HG02981 (cell line): ENCODE results near the gene METTL22.

Experiments used
- ATAC-seq: cut with Tn5 transposase; IDR thresholded peaks from one replicate; pipeline ENCODE4 v1.9.1; 2021; ENCODE audit warnings: mild to moderate bottlenecking, moderate library complexity; ENCODE audit not compliant: unreplicated experiment

METTL22 gene, protein sequence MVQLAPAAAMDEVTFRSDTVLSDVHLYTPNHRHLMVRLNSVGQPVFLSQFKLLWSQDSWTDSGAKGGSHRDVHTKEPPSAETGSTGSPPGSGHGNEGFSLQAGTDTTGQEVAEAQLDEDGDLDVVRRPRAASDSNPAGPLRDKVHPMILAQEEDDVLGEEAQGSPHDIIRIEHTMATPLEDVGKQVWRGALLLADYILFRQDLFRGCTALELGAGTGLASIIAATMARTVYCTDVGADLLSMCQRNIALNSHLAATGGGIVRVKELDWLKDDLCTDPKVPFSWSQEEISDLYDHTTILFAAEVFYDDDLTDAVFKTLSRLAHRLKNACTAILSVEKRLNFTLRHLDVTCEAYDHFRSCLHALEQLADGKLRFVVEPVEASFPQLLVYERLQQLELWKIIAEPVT

DNA sequence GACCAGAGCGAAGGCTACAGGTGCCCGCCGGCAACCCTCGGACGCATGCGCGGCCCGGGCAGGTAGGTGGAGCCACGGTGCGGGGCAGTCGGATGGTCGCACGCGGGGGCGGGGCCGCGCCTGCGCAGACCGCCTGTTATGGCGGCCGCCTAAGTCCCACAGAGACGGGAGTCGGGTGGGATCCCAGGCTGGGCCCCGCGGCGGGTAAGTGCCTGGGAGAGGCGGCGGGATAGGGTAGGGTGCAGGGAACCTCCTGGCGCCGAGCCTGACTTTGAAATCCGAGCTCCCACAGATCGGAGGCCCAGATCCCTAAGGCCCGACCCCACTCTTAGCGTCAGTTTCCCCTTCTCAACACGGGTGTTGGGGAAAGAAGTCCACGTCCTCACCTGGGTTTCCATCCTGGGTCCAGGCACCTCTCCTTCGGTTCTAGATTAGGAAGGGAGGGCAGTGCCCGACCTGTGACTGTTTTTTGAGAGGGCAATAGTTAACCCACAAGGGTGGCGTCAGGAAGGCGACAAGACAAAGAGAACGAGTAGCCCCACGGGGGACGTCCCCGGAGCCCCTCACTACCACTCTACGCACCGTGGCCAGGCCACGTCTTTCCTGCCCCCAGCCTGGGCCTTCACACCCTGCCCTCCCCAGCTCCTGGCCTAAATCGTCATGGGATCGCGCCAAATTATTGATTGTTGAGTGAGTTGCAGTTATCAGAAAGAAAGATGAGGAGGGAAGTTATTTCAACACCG, at the start of gene METTL22:
Gene METTL22 (plus strand): TSS at position 127 of the 743 bp plus-strand sequence. CDS start 3,968 bp downstream, outside the sequence.
- ATAC-seq = peak; percentile 92

DNA sequence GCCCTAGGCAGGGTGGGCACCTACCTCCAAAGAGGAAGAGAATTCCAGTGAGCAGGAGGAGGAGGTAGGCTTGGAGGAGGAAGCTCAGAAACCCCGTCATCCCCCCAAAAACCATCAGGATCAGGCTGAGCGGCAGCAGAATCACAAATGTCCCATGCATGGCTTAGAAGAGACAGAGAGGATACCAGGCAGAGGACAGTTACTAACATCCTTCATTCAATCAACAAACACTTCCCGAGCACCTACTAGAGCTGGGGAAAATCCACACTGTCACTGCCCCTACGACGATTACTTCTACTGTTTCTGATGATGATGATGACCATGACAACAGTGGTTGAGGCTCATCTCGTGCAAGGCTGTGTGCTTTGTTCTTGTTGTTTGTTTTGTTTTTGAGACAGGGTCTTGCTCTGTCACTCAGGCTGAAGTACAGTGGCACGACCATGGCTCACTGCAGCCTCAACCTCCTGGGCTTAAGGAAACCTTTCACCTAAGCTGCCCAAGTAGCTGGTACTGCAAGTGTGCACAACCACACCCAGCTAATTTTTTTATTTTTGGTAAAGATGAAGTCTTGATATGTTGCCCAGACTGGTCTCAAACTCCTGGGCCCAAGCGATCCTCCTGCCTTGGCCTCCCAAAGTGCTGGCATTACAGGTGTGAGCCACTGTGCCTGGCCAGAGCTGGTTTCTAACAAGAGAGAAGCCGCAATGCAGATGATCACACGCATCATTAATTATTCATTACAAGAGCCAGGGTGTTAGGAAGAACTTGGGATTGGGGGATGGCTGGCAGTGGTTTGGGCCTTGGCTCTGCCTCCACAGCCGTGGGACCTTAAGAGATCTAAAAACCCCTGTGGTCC, 49.2 kb upstream of the METTL22 start:
- ATAC-seq = no peak

DNA sequence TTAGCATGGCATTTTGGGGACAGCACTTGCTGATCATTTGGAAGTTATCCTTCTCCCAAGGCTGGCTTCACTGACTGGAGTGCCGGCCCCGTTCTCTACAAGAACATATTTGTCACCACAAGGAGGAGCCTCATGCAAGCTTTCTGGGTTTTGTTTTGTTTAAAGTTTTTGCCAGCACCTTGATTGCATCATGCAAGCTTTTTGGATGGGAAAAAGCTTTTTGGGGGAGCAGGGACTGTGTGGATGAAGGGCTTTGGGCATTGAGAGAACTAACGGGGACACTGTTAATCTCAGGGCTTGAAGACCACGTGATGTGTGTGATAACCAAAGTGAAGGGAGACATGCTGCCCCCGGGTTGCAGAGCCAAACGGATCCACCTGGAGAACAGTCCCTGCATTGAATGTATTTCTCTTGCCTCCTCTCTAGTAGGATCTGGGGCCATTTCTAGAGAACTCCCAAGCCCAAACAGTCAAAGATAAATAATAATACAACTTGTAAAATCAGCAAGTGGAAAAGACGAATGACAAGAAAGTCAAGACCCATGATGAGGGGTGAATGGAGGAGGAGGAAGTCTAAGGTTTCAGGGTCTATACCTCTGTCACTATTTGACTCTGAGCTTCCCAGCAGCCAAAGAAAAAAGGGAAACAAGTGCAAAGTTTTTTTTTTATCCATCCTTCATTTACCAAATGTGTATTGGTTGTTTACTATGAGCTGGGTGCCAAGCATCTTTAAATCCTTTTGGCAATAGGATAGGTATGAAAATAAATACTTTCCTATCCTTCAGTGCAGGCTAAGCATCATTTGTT, 48.4 kb upstream of the METTL22 start:
- no peak for ATAC-seq

DNA sequence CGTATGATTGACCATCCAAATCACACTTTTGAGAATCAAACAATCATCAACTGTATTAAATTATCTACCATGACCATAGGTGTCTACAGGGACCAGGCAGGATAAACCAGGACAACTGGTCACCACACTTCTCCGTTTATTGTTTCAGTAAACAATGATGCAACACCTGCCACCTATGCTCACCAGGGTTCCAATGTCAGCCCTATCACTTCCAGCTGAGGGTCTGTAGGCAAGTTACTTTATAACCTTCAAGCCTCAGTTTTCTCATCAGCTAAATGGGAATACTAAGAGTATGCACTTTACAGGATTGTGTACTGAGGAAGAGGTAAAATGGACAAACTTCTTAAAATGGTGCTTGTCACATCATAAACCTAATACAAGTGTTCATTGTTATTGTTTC, 46.1 kb upstream of the METTL22 start:
- no peak for ATAC-seq

DNA sequence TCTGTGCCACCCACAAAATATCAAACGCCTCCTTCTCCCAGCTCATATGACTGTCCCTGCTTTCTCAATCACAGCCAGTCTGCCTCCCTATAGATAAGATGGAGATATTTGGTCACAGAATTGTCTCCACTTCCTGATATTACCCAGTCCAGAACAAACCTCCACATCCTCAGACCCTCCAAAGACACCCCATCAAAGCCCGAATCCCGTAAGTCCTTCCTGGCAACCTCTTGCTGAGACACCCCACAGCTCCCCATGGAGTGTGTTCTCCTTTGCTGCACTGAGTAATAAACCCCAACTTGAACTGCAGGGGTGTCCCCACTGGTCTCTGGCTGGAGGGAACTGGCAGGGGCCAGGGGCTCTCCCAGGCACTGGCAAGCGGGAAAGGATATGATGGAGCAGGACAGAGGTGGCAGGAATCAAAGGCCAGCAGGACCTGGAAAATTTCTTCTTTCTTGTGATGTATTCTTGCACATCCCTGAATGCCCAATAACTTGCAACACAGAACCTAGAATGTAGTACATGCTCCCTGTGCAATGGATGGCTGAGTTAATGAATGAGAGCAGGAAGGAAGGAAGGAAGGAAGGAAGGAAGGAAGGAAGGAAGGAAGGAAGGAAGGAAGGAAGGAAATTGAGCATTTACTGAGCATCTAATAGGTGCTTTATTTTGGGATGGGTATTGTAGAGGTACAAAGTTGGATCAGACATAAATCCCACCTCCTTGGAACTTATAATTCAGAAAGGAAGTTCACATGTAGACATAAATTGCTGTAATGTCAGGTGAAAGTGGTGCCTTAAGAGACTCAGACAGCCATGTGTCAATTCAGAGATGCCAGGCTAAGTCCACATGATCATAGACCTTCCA, 45.1 kb upstream of the METTL22 start:
- no peak for ATAC-seq

DNA sequence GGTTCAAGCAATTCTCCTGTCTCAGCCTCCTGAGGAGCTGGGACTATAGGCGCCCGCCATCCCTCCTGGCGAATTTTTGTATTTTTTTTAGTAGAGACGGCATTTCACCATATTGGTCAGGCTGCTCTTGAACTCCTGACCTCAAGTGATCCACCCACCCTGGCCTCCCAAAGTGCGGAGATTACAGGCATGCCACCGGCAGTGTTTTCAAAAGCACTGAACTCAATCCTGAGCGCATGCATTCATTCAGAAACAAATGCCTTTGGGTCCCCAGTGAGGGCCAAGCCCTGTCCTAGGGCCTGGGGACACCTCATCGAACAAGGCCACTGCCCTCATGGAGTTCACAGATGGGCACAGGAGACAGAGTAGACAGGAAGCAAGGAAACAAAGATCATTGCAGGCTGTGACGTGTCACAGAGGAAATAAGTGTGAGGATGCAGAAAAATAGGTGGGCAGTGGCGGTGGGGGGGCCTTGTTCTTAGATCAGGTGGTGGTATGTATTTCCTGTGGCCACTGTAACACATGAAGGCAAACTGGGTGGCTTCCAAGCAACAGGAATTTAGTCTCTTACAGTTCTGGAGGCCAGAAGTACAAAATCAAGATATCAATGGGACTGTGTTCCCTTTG, 43.7 kb upstream of the METTL22 start:
- no peak for ATAC-seq

DNA sequence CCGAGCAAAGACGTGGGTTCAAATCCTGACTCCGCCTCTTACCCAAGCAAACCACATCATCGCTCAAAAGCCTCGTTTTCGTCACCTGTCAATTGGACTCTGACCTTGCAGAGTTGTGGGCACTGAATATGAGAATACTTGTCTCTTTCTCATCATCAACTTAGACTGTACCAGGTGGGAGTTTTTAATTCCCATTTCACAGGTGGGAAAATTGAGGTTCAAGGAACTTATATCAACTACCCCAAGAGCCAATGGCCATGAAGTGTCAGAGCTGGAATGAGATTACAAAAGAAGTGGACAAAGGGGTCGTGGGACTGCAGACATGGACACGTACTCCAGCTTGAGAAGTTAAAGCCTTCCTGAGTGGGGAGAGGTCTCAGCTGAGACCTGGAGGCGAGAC, 41.9 kb upstream of the METTL22 start:
- no peak for ATAC-seq

DNA sequence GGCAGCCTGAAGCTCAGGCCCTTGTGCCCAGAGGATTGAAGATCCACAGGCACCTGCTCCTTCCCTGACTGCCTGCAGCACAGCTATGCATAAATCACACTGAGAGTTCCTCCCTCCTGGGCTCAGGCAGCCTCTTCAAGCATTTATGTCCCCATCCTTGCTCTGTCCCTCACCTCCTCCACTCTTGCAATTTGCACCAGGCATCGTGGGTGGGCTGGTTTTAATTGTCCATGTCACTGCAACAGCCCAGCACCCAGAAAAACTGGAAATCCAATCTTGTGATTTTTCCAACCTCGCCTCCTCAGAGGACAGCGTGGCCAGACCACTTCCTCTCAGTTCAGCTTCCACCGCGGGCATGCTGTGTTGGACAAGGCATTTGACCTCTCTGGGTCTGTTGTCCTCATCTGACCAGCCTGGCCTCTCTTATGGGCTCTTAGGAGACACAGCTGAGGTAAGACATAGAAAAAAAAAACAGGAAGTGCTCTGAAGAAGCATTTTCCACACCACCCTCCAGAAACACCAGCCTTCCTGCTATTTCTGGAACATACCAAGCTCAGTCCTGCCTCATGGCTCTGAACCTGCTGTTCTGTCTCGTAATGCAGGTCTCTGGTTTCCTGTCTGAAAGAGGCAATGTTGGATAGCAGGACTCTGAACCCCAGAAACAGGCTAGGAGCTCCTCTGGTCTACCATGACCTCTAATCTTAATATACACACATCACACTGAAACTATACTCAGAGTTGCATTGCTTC, 39.5 kb upstream of the METTL22 start:
- no peak for ATAC-seq

DNA sequence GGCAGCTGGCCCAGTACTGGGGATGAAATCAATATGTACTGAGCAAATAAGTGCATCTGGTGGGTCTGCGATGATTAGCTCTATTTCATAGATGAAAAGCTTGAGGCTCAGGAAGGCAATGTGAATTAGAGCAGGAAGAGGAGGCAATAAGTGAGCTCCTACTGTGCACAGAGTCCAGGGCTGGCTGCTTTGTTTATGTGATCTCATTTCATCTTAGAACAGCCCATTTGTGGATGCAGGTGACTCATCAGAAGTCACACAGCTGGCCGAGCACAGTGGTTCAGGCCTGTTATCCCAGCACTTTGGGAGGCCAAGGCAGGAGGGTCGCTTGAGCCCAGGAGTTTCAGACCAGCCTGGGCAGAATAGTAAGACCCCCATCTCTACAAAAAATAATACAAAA, 38.3 kb upstream of the METTL22 start:
- no peak for ATAC-seq

DNA sequence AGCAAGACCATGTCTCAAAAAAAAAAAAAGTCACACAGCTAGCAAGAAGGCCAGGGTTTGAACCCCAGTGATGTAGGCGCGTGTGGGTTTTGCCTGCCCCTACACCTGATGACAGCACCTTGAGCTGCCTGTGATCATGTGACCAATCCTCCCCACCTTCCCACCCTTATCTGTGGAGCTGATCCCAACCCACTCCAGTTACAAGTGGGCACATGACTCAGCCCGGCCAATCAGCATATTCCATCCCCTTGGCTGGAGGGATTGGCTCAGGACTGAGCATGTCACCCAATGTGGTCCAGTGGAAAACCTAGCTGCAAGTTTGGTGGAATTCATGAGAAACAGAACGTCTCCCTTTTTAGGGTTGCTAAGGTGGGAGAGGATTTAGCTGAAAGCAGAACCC, 37.8 kb upstream of the METTL22 start:
- no peak for ATAC-seq

DNA sequence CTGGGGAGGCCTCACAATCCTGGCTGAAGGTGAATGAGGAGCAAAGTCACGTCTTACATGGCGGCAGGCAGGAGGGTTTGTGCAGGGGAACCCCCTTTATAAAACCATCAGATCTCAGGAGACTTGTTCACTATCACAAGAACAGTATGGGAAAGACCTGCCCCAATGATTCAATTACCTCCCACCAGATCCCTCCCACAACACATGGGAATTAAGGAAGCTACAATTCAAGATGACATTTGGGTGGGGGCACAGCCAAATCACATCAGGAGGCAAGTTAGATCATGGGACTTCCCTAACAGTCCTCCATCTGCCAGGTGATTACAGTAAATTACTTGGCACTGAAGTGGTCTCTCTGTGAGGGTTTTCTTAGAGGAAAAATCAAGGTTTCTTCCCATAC, 36.5 kb upstream of the METTL22 start:
- no peak for ATAC-seq

DNA sequence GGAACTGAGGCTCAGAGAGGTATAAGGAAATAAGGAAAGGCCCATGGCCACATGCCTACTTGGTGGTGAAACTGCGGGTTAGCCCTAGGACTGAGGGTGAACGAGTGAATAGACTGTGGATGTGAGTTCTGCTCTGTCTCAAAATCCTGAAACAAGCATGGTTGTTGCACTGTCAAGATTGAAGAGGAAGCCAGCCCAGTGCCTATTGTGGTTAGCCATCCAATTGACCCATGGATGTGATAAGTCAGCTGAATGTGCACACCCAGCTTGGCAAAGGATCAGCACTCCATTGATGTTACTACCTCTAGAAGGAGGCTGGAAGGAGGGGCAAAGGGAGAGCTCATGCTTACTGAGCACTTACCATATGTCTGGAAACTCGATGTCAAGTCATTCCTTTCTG, 35.6 kb upstream of the METTL22 start:
- no peak for ATAC-seq

DNA sequence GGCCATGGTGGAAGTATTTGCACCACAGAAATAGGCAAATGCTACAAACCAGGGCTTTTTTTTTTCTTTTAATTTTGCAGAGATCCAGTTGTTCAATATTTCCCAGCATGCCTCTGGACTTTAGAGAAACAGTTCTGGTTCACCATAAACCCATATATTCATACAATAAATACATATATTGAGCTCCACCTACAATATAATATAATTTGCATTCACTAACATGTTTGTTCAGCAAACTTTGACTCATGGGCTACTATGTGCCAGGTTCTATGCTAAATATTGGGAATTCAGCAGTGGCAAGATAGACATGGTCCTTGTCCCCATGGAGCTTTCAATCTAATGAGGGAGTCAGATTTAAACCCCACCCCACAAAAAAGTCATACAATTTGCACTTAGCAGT, 34.4 kb upstream of the METTL22 start:
- no peak for ATAC-seq

DNA sequence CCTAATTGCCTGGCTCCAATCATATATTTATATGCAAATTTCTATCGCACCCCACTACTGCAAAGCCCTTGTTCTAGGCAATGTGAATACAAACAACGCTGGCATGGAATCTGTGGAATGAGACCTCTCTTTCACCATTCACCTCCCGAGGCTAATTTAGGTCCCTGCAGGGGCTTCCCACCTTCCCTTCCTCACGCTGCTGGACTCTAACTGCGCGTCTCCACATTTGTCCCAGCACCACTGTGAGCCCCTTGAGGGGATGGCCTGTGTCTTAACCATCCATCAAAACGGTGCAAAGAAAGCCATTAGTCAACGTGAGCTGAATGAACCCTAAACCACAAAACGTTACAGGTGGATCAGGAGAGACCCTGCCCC, 32.8 kb upstream of the METTL22 start:
- no peak for ATAC-seq

DNA sequence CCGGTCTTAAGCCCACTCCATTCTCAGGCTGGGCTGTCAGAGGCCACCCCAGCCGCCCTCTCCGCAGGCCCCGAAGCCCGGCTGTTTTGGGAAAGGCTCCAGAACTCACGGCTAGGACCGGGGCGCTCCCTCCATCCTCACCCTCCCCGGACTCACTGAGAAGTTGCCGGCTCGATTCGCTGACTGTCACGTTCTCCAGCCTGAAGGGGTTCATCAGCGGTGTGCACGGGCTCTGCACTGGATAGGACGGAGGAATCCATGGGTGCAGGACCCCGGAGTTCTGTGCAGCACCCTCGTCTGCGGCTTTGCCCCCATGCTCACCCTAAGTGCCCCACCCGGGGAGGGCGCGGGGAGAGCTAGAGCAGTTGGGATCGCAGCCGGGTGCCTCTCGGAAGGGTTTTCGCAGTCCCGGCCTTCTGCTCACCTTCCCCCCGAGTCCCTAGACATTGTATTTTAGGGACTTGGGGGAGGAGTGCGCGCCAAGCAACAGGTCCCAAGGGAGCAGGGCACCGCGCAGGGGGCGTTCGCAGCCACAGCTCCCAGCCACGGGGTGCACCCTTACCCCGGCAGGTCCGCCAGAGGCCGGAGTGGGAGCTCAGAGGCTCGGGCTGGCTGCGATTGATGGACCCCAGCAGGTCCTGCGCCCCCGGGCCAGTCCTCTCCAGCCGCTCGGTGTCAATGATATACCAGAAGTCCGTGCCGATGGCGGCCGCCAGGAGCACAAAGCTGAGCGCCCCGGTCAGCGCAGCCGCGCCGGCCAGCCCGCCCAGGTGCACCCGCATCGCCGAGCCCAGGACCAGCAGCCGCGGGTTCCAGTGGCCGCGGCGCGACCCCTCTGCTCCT, 32.2 kb upstream of the METTL22 start:
- ATAC-seq = no peak

DNA sequence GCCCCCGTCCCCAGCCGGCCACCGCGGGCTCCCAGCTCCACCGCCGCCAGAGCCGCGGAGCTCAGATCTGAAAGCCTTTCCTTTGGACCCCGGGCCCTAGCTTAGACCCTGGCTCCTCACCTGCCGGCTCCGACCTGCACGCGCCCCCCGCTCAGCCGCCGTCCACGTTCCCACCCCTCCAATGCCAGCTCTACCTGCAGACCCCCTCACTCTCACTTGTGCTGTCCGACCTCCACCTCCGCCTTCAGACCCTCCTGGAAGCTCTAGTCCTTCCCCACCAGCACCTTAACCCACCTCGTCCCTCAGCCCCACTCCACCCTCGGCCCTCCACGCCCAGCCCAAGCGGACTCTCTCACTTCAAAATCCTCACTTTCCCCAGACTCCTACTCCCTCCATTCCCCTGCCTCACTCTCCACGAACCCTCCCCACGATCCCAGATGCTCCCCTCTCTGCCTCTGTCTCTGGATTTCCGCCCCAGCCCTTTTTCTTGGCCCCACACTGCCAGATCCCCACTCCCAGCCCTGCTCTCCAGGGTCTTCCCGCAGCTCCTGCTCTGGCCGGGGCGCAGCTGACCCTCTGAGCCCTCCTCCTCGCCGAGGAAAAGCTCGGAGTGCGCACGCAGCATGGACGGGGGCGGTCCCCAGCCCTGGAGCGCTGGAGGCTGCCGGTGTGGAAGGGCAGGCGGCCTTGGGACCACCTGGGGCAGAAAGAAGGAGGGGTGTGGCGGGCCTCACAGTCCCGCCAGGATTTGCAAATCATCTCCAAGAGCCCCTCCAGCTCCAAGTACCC, 31.4 kb upstream of the METTL22 start, which contains the start of gene TMEM114:
Gene TMEM114 (minus strand): TSS at position 612 of the 789 bp plus-strand sequence. CDS start 673 bp downstream, outside the sequence.
- ATAC-seq = no peak

DNA sequence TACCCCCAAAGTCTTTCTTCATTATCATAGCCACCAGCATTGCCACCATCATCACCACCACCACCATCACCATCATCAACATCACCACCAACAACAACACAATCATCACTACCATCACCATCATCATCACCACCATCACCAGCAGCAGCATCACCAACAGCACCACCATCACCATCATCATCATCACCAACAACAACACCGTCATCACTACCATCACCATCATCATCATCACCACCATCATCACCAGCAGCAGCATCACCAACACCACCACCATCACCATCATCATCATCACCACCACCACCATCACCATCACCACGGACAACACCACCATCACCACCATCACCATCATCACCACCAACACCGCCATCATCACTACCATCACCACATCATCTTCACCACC, 30.7 kb upstream of the METTL22 start:
- no peak for ATAC-seq
